ENCODE measurements around the gene MTHFD1L.

The MTHFD1L gene

GRCh38 chr6:150878347-150879213, 13.1 kb downstream of the MTHFD1L start:
- H3K4me2 ChIP-seq (ENCODE audit: low read length) = no peak overlapping the region
- H3K27me3 ChIP-seq (ENCODE audit: control insufficient read depth, low read length) = no peaks in the 10 kb centered on the region
- H3K9me2 ChIP-seq (replicated peaks; ENCODE audit: control insufficient read depth, low read length) = no peaks in the 10 kb centered on the region
- no peak overlapping the region for H3K4me3 ChIP-seq (ENCODE audit: low read length)
- TF ChIP-seq EZH2phosphoT487 (IDR thresholded peaks at IDR 0.05; ENCODE audit: borderline replicate concordance, low read length) (no peak), CTCF (IDR thresholded peaks at IDR 0.05; ENCODE audit: low read depth, low read length, poor library complexity, severe bottlenecking) (no peak)
- H3K79me2 ChIP-seq (ENCODE audit: control insufficient read depth, low read length) = peaks cover 86% of the 10 kb centered on the region
- no peaks in the 10 kb centered on the region for H3K4me1 ChIP-seq (ENCODE audit: control insufficient read depth, low read length)
- peaks cover 80% of the 10 kb centered on the region for H3K36me3 ChIP-seq (ENCODE audit: control insufficient read depth, low read length)
- no peak overlapping the region for H3K27ac ChIP-seq (ENCODE audit: low read depth, low read length)
- H4K20me1 ChIP-seq (ENCODE audit: control insufficient read depth, insufficient read depth, low read depth, low read length) = 0 out of 2 replicates have a peak, but pooled peaks cover 4% of the 10 kb centered on the region
- no peaks in the 10 kb centered on the region for H3K9me3 ChIP-seq (ENCODE audit: control insufficient read depth, insufficient read depth, low read length)
- 0 out of 2 replicates have a peak, but pooled peaks cover 2% of the 10 kb centered on the region for H3F3A ChIP-seq (ENCODE audit: control insufficient read depth, insufficient read depth)

GRCh38 chr6:150880336-150880735, 14.8 kb downstream of the MTHFD1L start:
- Histone ChIP-seq H3K27me3 (ENCODE audit: control insufficient read depth, low read length) (no peaks in the 10 kb centered on the region), H3F3A (ENCODE audit: control insufficient read depth, insufficient read depth) (0 out of 2 replicates have a peak, but pooled peaks cover 2% of the 10 kb centered on the region), H3K27ac (ENCODE audit: low read depth, low read length) (no peak overlapping the region), H3K79me2 (ENCODE audit: control insufficient read depth, low read length) (peaks cover 68% of the 10 kb centered on the region), H3K4me2 (ENCODE audit: low read length) (no peak overlapping the region), H4K20me1 (ENCODE audit: control insufficient read depth, insufficient read depth, low read depth, low read length) (0 out of 2 replicates have a peak, but pooled peaks cover 4% of the 10 kb centered on the region), H3K9me3 (ENCODE audit: control insufficient read depth, insufficient read depth, low read length) (no peaks in the 10 kb centered on the region), H3K36me3 (ENCODE audit: control insufficient read depth, low read length) (peaks cover 87% of the 10 kb centered on the region), H3K9me2 (replicated peaks; ENCODE audit: control insufficient read depth, low read length) (no peaks in the 10 kb centered on the region), H3K4me3 (ENCODE audit: low read length) (no peak overlapping the region), H3K4me1 (ENCODE audit: control insufficient read depth, low read length) (no peaks in the 10 kb centered on the region)
- no peak for TF ChIP-seq CTCF (IDR thresholded peaks at IDR 0.05; ENCODE audit: low read depth, low read length, poor library complexity, severe bottlenecking)
- no peak for TF ChIP-seq EZH2phosphoT487 (IDR thresholded peaks at IDR 0.05; ENCODE audit: borderline replicate concordance, low read length)

- no peak for TF ChIP-seq CTCF (IDR thresholded peaks at IDR 0.05; ENCODE audit: low read depth, low read length, poor library complexity, severe bottlenecking)
- Histone ChIP-seq H3K4me1 (ENCODE audit: control insufficient read depth, low read length) (peaks cover 3% of the 10 kb centered on the region), H3K9me3 (ENCODE audit: control insufficient read depth, insufficient read depth, low read length) (no peaks in the 10 kb centered on the region), H3K27ac (ENCODE audit: low read depth, low read length) (no peak overlapping the region), H3K79me2 (ENCODE audit: control insufficient read depth, low read length) (peaks cover 52% of the 10 kb centered on the region), H4K20me1 (ENCODE audit: control insufficient read depth, insufficient read depth, low read depth, low read length) (0 out of 2 replicates have a peak, but pooled peaks cover 4% of the 10 kb centered on the region), H3F3A (ENCODE audit: control insufficient read depth, insufficient read depth) (0 out of 2 replicates have a peak, but pooled peaks cover 2% of the 10 kb centered on the region), H3K4me3 (ENCODE audit: low read length) (no peak overlapping the region), H3K36me3 (ENCODE audit: control insufficient read depth, low read length) (peaks cover 88% of the 10 kb centered on the region), H3K9me2 (replicated peaks; ENCODE audit: control insufficient read depth, low read length) (no peaks in the 10 kb centered on the region), H3K27me3 (ENCODE audit: control insufficient read depth, low read length) (no peaks in the 10 kb centered on the region), H3K4me2 (ENCODE audit: low read length) (no peak overlapping the region)
Measured at GRCh38 chr6:150881911-150882481, 16.5 kb downstream of the MTHFD1L start.

Data from DOHH2 (cell line).